PC-9 (cell line): Measurements from ENCODE around the gene COL6A1. TPM values are rescaled to one million over a fixed set of nuclear protein-coding genes. Genes with fewer than 3 reads are reported as not detected.

ENCODE experiments used
- BruUV-seq: library from RNA; stranded (reverse); fragments of 400-500 nt; replicated peaks from 2 replicates; lab custom pipeline; 2021; lab: Mats Ljungman, UMichigan
- CTCF ChIA-PET: fragments of 300-600 bp; sonication (Branson Sonifier 250); formaldehyde crosslinking; loops from one replicate; lab custom pipeline; 2022; ENCODE audit warnings: antibody characterized with exemption; lab: Charles Lee
- POLR2A ChIA-PET: fragments of 300-600 bp; sonication (Branson Sonifier 250); formaldehyde crosslinking; loops from one replicate; lab custom pipeline; 2022; ENCODE audit warnings: antibody characterized with exemption; ENCODE audit not compliant: unreplicated experiment; lab: Charles Lee
- DNase-seq, 2 experiments: peaks; one replicate each; pipeline versions ENCODE4 v3.0.0 to v3.0.0-alpha.2; 2015 to 2022; ENCODE audit warnings: mixed read lengths in 1 of 2
- H2AFZ ChIP-seq: fragments of 200-600 bp; sonication (generic); 2 replicates; pipeline ENCODE4 v1.8.1; 2017; ENCODE audit warnings: antibody characterized with exemption
- H3F3A ChIP-seq: fragments of 200-600 bp; sonication (generic); 2 replicates; pipeline ENCODE4 v1.8.1; 2017; ENCODE audit warnings: antibody characterized with exemption, mild to moderate bottlenecking, low read depth; ENCODE audit not compliant: insufficient read depth
- H3K27ac ChIP-seq: fragments of 200-600 bp; sonication (generic); 2 replicates; pipeline ENCODE4 v1.6.1; 2016; ENCODE audit warnings: mixed run types
- H3K27me3 ChIP-seq: fragments of 200-600 bp; sonication (generic); 2 replicates; pipeline ENCODE4 v1.6.1; 2016; ENCODE audit warnings: low read depth, mixed run types; ENCODE audit not compliant: insufficient read depth
- H3K36me3 ChIP-seq: fragments of 200-600 bp; sonication (generic); 2 replicates; pipeline ENCODE4 v1.6.1; 2016; ENCODE audit warnings: low read depth, mixed run types
- H3K4me1 ChIP-seq: fragments of 200-600 bp; sonication (generic); replicated peaks from 2 replicates; pipeline ENCODE4 v1.6.1; 2016; ENCODE audit warnings: mixed run types; ENCODE audit not compliant: insufficient read depth
- H3K4me2 ChIP-seq: fragments of 200-600 bp; sonication (generic); 2 replicates; pipeline ENCODE4 v1.6.1; 2017; ENCODE audit warnings: mixed run types
- H3K4me3 ChIP-seq: fragments of 200-600 bp; sonication (generic); 2 replicates; pipeline ENCODE4 v1.6.1; 2016; ENCODE audit warnings: mixed run types
- H3K79me2 ChIP-seq: fragments of 200-600 bp; sonication (generic); 2 replicates; pipeline ENCODE4 v1.6.1; 2017; ENCODE audit warnings: low read depth, mixed run types
- H3K9me2 ChIP-seq: fragments of 200-600 bp; sonication (generic); 2 replicates; pipeline ENCODE4 v1.8.1; 2017; ENCODE audit warnings: mild to moderate bottlenecking; ENCODE audit not compliant: insufficient read depth
- H3K9me3 ChIP-seq: fragments of 200-600 bp; sonication (generic); 2 replicates; pipeline ENCODE4 v1.8.1; 2016; ENCODE audit warnings: low read depth; ENCODE audit not compliant: insufficient read depth
- H4K20me1 ChIP-seq: fragments of 200-600 bp; sonication (generic); 2 replicates; pipeline ENCODE4 v1.8.1; 2017; ENCODE audit not compliant: insufficient read depth
- EZH2 ChIP-seq: fragments of 200-600 bp; sonication (generic); IDR thresholded peaks from 2 replicates; pipeline ENCODE4 v1.8.0; 2017; ENCODE audit warnings: antibody characterized with exemption, low read depth
- intact Hi-C: fragments of 100-400 bp; cut with micrococcal nuclease; formaldehyde crosslinking; loops from one replicate; pipeline ENCODE4 v1.10.0; 2022; ENCODE audit not compliant: unreplicated experiment
- total RNA-seq: library from RNA; stranded (reverse); gene quantifications from 2 replicates; pipeline ENCODE4 v1.2.3, GENCODE V29; 2021
- TF ChIP-seq, protein P1 (sequence below): fragments of 200-600 bp; sonication (generic); conservative IDR thresholded peaks from 2 replicates; pipeline ENCODE4 v1.6.1; 2017; ENCODE audit warnings: mixed run types, antibody characterized with exemption, mild to moderate bottlenecking, moderate library complexity

COL6A1 gene
- total RNA-seq, 1 experiment from 2014 or later: 43.1 TPM

DNA sequence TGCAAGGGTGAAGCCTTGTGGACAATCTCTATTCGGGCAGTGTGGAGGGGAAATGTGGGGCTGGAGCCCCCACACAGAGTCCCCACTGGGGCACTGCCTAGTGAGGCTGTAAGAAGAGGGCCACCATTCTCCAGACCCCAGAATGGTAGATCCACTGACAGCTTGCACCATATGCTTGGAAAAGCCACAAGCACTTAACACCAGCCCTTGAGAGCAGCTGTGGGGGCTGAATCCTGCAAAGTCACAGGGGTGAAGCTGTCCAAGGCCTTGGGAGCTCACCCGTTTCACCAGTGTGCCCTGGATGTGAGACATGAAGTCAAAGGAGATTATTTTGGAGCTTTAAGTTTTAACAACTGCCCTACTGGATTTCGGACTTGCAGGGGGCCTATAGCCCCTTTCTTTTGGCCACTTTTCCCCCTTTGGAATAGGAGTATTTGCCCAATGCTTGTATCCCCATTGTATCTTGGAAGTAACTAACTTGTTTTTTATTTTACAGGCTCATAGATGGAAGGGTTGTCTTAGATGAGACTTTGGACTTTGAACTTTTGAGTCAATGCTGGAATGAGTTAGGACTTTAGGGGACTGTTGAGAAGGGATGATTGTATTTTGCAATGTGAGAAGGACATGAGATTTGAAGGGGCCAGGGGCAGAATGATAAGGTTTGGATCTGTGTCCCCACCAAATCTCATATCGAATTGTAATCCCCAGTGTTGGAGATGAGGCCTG lies 16.3 kb upstream of the COL6A1 start:
- BruUV-seq: no TSS peak
- no peaks in the 10 kb centered on the region for H3K9me3 ChIP-seq
- TF ChIP-seq, protein P1, sequence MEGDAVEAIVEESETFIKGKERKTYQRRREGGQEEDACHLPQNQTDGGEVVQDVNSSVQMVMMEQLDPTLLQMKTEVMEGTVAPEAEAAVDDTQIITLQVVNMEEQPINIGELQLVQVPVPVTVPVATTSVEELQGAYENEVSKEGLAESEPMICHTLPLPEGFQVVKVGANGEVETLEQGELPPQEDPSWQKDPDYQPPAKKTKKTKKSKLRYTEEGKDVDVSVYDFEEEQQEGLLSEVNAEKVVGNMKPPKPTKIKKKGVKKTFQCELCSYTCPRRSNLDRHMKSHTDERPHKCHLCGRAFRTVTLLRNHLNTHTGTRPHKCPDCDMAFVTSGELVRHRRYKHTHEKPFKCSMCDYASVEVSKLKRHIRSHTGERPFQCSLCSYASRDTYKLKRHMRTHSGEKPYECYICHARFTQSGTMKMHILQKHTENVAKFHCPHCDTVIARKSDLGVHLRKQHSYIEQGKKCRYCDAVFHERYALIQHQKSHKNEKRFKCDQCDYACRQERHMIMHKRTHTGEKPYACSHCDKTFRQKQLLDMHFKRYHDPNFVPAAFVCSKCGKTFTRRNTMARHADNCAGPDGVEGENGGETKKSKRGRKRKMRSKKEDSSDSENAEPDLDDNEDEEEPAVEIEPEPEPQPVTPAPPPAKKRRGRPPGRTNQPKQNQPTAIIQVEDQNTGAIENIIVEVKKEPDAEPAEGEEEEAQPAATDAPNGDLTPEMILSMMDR: no peak
- TF ChIP-seq EZH2: no peak
- ChIA-PET POLR2A (no interaction called here), CTCF (no interaction called here)
- H3K4me1 ChIP-seq: no peaks in the 10 kb centered on the region
- no peaks in the 10 kb centered on the region for H3K27me3 ChIP-seq
- no peak overlapping the region for H3K4me3 ChIP-seq
- H3F3A ChIP-seq: no peaks in the 10 kb centered on the region
- no peak overlapping the region for H3K4me2 ChIP-seq
- H3K27ac ChIP-seq: no peak overlapping the region
- H3K9me2 ChIP-seq: no peaks in the 10 kb centered on the region
- H2AFZ ChIP-seq: no peak overlapping the region
- intact Hi-C loops: no loop called here
- H4K20me1 ChIP-seq: no peaks in the 10 kb centered on the region
- DNase-seq: no peak
- H3K36me3 ChIP-seq: no peaks in the 10 kb centered on the region
- H3K79me2 ChIP-seq: no peaks in the 10 kb centered on the region

DNA sequence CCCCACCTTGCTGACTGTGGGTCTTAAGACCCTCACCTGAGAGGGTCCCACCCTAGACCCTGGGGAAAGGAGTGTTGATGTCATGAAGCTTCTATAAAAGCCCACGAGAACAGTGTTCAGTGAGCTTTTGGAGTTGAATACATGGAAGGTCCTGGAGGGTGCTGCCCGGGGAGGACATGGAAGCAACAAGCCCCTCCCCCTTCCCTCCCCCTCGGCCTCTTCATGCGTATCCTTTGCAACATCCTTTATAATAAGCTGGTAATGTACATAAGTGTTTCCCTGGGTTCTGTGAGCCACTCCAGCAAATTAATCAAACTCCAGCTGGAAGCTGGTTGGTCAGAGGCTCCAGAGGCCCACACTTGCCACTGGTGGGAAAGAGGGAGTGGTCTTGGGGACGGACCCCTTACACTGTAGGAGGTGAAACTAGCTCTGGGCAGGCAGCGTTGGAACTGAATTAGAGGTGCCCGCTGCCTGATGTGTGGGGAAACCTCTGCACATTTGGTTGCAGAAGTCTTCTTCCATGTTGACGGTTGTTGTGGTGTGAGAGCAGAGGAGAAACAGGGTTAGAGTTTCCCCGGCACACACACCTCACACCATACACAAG lies 14.7 kb upstream of the COL6A1 start:
- TF ChIP-seq EZH2: no peak
- TF ChIP-seq, protein P1: no peak
- ChIA-PET CTCF (no interaction called here), POLR2A (no interaction called here)
- H4K20me1 ChIP-seq: no peaks in the 10 kb centered on the region
- H3K27me3 ChIP-seq: no peaks in the 10 kb centered on the region
- DNase-seq: no peak
- H3K4me3 ChIP-seq: no peak overlapping the region
- H3K9me2 ChIP-seq: no peaks in the 10 kb centered on the region
- no peaks in the 10 kb centered on the region for H3K4me1 ChIP-seq
- no peaks in the 10 kb centered on the region for H3K9me3 ChIP-seq
- H2AFZ ChIP-seq: no peak overlapping the region
- H3K36me3 ChIP-seq: no peaks in the 10 kb centered on the region
- no TSS peak for BruUV-seq
- H3K4me2 ChIP-seq: no peak overlapping the region
- no peak overlapping the region for H3K27ac ChIP-seq
- H3F3A ChIP-seq: no peaks in the 10 kb centered on the region
- intact Hi-C loops: no loop called here
- no peaks in the 10 kb centered on the region for H3K79me2 ChIP-seq

DNA sequence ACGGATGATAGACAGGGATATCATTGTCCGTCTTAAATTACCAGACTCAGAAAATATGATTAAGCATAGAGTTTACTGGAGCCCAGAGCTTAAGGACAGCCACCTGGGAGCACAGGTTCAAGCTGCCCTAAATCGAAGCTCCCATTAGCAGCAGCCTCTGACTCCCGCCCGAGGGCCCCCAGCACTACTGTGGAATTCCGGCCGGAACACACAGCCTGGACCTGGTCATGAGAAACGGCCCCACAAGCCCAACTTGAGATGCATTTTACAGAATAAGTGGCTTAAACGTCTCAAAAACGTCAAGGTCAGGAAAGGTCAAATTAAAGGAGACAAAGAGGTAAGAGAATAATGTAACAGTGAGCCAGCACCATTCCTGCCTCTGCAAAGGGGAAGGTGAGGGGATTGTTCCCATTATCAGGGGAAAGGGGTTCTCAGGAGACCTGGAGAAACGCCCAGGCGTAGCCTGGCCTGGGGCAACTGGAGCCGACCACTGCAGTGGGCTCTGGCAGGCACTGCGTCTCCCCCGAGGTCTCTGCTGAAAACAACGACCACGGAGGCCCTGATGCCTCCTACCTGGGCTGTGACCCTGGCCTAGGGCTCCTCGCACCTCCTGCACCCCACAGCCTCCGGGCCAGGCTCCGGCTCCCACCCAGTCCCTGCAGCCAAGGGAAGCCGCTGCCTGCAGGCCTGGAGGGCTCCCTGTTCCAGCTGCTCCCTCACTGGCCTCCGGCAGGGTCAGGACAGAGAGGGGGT lies 11.5 kb upstream of the COL6A1 start:
- Histone ChIP-seq H3K27ac (no peak overlapping the region), H3K9me3 (no peaks in the 10 kb centered on the region), H4K20me1 (no peaks in the 10 kb centered on the region), H3K36me3 (no peaks in the 10 kb centered on the region), H3K4me2 (no peak overlapping the region), H3K4me1 (no peaks in the 10 kb centered on the region), H3K4me3 (no peak overlapping the region), H3K9me2 (no peaks in the 10 kb centered on the region), H3K79me2 (no peaks in the 10 kb centered on the region), H3F3A (no peaks in the 10 kb centered on the region; the same call in 1 of the 2 replicates), H2AFZ (no peak overlapping the region), H3K27me3 (no peaks in the 10 kb centered on the region)
- TF ChIP-seq, protein P1: no peak
- no peak for TF ChIP-seq EZH2
- no TSS peak for BruUV-seq
- ChIA-PET CTCF (interaction anchor here (1.3 kb wide), 1 partner anchor 173 kb away, joined by 4 read pairs; no protein-coding TSS in a partner anchor), POLR2A (no interaction called here)
- intact Hi-C loops: loop anchor here (5.0 kb wide), 1 partner anchor 127 kb away; the partner anchor contains the start of gene COL6A2
- no peak for DNase-seq
